Mesendoderm (in vitro differentiated cells): ENCODE measurements around the gene RHOT1.
"Not testable (repeated sequence)": the region's sequence is repeated elsewhere in the genome, so short reads cannot be mapped to it uniquely, and the experiment has no call there.

Experiments used
- DNase-seq: peaks from one replicate; pipeline ENCODE4 v3.0.0; 2013
- H2AK5ac ChIP-seq: 2 replicates; pipeline ENCODE4 v1.6.1; 2013; ENCODE audit warnings: low read length, inconsistent platforms
- H2BK120ac ChIP-seq: 2 replicates; pipeline ENCODE4 v1.6.1; 2013; ENCODE audit warnings: low read depth, mild to moderate bottlenecking, low read length, moderate library complexity, mixed read lengths
- H2BK15ac ChIP-seq: replicated peaks from 2 replicates; pipeline ENCODE4 v1.6.1; 2013; ENCODE audit warnings: low read depth, mild to moderate bottlenecking, moderate library complexity
- H2BK5ac ChIP-seq: 2 replicates; pipeline ENCODE4 v1.6.1; 2013; ENCODE audit warnings: low read length, inconsistent platforms
- H3K18ac ChIP-seq: 2 replicates; pipeline ENCODE4 v1.6.1; 2013; ENCODE audit warnings: mild to moderate bottlenecking, low read length, mixed read lengths
- H3K23ac ChIP-seq: one replicate; pipeline ENCODE4 v1.6.1; 2013; ENCODE audit warnings: low read length
- H3K27ac ChIP-seq: 2 replicates; pipeline ENCODE4 v1.5.1; 2013; ENCODE audit warnings: low read depth, mild to moderate bottlenecking, inconsistent platforms, low read length, moderate library complexity
- H3K27me3 ChIP-seq: 2 replicates; pipeline ENCODE4 v1.6.1; 2013; ENCODE audit warnings: low read length, control low read depth, mild to moderate bottlenecking, inconsistent platforms; ENCODE audit not compliant: insufficient read depth, poor library complexity
- H3K36me3 ChIP-seq: 2 replicates; pipeline ENCODE4 v1.6.1; 2013; ENCODE audit warnings: low read length, inconsistent platforms; ENCODE audit not compliant: control insufficient read depth, insufficient read depth
- H3K4ac ChIP-seq: one replicate; pipeline ENCODE4 v1.6.1; 2013; ENCODE audit warnings: low read depth, mild to moderate bottlenecking, low read length, moderate library complexity
- H3K4me1 ChIP-seq: 2 replicates; pipeline ENCODE4 v1.6.1; 2013; ENCODE audit warnings: low read depth, low read length, inconsistent platforms; ENCODE audit not compliant: control insufficient read depth
- H3K4me2 ChIP-seq: 2 replicates; pipeline ENCODE4 v1.6.1; 2013; ENCODE audit warnings: low read length
- H3K4me3 ChIP-seq: 2 replicates; pipeline ENCODE4 v1.5.1; 2013; ENCODE audit warnings: mild to moderate bottlenecking, low read length
- H3K56ac ChIP-seq: one replicate; pipeline ENCODE4 v1.6.1; 2013; ENCODE audit warnings: low read length
- H3K79me1 ChIP-seq: 2 replicates; pipeline ENCODE4 v1.6.1; 2013; ENCODE audit warnings: low read length, inconsistent platforms
- H3K79me2 ChIP-seq: 2 replicates; pipeline ENCODE4 v1.6.1; 2013; ENCODE audit warnings: mild to moderate bottlenecking, low read length; ENCODE audit not compliant: control insufficient read depth, insufficient read depth
- H3K9ac ChIP-seq: 2 replicates; pipeline ENCODE4 v1.6.1; 2013; ENCODE audit warnings: low read length, inconsistent platforms
- H4K5ac ChIP-seq: one replicate; pipeline ENCODE4 v1.6.1; 2013; ENCODE audit warnings: low read length
- H4K8ac ChIP-seq: one replicate; pipeline ENCODE4 v1.6.1; 2013; ENCODE audit warnings: low read depth, mild to moderate bottlenecking, control low read depth, low read length, moderate library complexity
- WGBS: extraction: QIAGEN DNeasy Blood & Tissue Kit; methylation state at CpG from one replicate; pipeline ENCODE4 v1.1.7; 2013; ENCODE audit warnings: low lambda C conversion rate, missing lambda C conversion rate; ENCODE audit not compliant: insufficient coverage; ENCODE audit errors: extremely low coverage; 5-methylcytosine and 5-hydroxymethylcytosine counted together

The RHOT1 gene

DNA sequence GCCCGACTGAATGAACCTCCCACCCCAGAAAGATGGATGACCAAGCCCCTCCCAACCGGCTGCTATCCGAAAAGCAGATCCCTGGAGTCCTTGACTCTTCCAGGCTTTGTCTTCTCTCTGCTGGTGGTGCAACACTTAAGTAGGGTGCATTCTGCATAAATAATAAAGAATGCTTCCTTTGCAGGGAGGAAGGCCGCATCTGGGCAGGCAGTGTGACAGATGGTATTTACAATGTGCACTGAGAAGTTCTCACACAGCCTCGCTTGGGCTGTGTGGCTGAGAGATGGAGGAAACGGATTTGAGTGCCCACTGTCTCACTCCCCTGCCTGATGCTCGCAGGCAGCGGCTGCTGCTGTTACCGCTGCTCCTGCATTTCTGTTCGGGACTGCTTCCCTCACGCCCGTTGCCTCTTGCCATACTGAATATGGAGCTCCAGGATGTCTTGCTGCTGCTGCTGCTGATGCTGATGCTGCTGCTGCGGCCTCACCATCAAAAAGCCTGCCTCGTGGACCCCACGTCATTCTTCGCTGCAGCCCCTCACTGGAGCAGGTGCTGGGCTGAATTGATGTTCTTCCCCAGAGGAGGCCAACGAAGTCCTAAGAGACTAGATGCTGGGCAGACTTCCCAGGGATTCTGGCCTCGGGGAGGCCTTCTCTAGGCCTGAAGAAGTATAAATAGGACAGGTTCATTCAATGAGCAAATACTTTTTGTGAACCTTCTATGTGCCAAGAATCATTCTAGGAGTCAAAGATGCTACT lies 116.3 kb downstream of the RHOT1 start:
- H3K4ac ChIP-seq = no peak overlapping the region
- H3K36me3 ChIP-seq = no peaks in the 10 kb centered on the region
- DNase-seq = no peak
- H3K56ac ChIP-seq = no peak overlapping the region
- no peak overlapping the region for H2AK5ac ChIP-seq
- H3K79me1 ChIP-seq = no peaks in the 10 kb centered on the region
- no peak overlapping the region for H3K18ac ChIP-seq
- no peaks in the 10 kb centered on the region for H3K79me2 ChIP-seq
- no peak overlapping the region for H4K8ac ChIP-seq
- no peak overlapping the region for H3K4me2 ChIP-seq
- no peaks in the 10 kb centered on the region for H3K27me3 ChIP-seq
- no peak overlapping the region for H2BK15ac ChIP-seq
- no peak overlapping the region for H3K9ac ChIP-seq
- no peak overlapping the region for H3K23ac ChIP-seq
- no peak overlapping the region for H4K5ac ChIP-seq
- H3K27ac ChIP-seq = no peak overlapping the region
- no peak overlapping the region for H2BK120ac ChIP-seq
- no peaks in the 10 kb centered on the region for H3K4me1 ChIP-seq
- H3K4me3 ChIP-seq = no peak overlapping the region
- no CpG with 5 or more reads among the region's 18 CpGs for WGBS
- H2BK5ac ChIP-seq = no peak overlapping the region

DNA sequence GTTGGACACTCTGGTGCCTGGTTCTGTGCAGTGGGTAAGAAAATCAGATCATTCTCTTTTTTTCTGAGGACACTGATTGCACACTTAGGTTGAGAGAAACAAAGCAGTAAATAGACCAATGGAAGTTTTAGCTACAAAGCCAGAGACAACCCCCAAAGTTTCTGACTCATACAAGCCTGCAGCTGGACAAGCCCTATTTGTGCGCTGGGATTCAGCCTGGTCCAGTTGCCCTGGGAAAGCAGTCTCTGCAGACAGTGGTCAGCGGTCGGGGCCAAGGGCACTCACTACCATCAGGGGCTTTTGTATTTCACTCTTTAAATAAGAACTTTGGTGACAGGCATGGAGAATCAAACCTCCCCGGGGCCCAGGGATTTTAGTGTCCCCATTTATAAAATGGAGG lies 117.3 kb downstream of the RHOT1 start:
- Histone ChIP-seq H3K36me3 (no peaks in the 10 kb centered on the region), H3K79me1 (no peaks in the 10 kb centered on the region), H3K56ac (no peak overlapping the region), H3K27ac (no peak overlapping the region), H3K18ac (no peak overlapping the region), H3K4me3 (no peak overlapping the region), H2BK15ac (no peak overlapping the region), H3K9ac (no peak overlapping the region), H2AK5ac (no peak overlapping the region), H3K4ac (no peak overlapping the region), H4K5ac (no peak overlapping the region), H2BK120ac (no peak overlapping the region), H3K4me2 (no peak overlapping the region), H3K23ac (no peak overlapping the region), H4K8ac (no peak overlapping the region), H2BK5ac (no peak overlapping the region), H3K79me2 (no peaks in the 10 kb centered on the region), H3K27me3 (no peaks in the 10 kb centered on the region), H3K4me1 (peaks cover 2% of the 10 kb centered on the region)
- no peak for DNase-seq
- WGBS = no CpG with 5 or more reads among the region's 4 CpGs

DNA sequence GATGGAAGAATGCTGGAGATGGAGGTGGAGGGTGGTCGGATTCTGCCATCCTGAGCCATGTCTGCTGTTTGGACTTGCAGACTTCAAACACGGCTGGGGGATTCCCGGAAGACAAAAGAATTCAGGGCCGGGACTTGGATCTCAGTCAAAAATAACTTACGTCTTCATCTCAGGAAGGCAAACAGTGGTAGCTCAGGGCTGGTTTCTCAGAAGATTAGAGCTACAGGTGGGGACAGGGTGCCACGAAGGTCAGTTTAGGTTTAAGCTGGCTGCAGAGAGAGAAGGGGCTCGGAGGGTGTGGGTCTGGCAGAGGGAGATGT lies 119.1 kb downstream of the RHOT1 start:
- no peak overlapping the region for H3K56ac ChIP-seq
- no CpG with 5 or more reads among the region's 7 CpGs for WGBS
- no peak overlapping the region for H2BK5ac ChIP-seq
- no peaks in the 10 kb centered on the region for H3K27me3 ChIP-seq
- no peak for DNase-seq
- H3K18ac ChIP-seq = no peak overlapping the region
- H3K36me3 ChIP-seq = no peaks in the 10 kb centered on the region
- H3K79me2 ChIP-seq = no peaks in the 10 kb centered on the region
- no peak overlapping the region for H4K8ac ChIP-seq
- H3K27ac ChIP-seq = no peak overlapping the region
- peaks cover 7% of the 10 kb centered on the region for H3K4me1 ChIP-seq
- no peak overlapping the region for H2BK120ac ChIP-seq
- no peaks in the 10 kb centered on the region for H3K79me1 ChIP-seq
- H2AK5ac ChIP-seq = no peak overlapping the region
- no peak overlapping the region for H4K5ac ChIP-seq
- H3K4me3 ChIP-seq = no peak overlapping the region
- no peak overlapping the region for H3K23ac ChIP-seq
- H2BK15ac ChIP-seq = no peak overlapping the region
- no peak overlapping the region for H3K9ac ChIP-seq
- no peak overlapping the region for H3K4me2 ChIP-seq
- H3K4ac ChIP-seq = no peak overlapping the region

DNA sequence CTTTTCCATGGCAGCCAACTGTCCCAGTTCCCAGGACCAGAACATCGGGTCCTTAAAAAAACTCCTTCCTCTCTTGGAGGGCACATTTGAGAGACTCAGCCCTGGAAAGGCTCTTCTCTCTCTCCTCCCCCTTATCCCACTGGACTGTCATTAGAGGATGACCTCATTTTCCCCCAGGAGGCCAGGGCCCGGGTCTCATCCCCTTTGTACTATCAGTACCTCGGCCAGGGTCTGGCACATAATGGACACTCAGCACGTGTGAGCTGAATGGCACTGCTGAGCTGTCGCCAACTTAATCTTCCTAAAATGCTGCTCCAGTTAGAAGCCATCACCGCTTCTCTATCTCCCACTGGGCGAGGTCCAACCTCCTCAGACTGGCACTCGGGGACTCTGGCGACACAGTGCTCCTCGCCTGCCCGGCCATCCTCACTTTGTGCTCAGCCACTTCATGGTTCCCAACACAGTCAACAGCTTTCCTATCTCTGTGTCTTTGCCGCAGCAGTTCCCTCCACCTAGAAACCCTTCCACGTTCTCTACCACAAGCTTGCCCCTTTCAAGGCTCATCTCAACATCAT lies 119.7 kb downstream of the RHOT1 start:
- H3K18ac ChIP-seq = no peak overlapping the region
- no peak overlapping the region for H3K9ac ChIP-seq
- H3K4me3 ChIP-seq = no peak overlapping the region
- no CpG with 5 or more reads among the region's 13 CpGs for whole genome bisulfite sequencing
- no peak overlapping the region for H3K27ac ChIP-seq
- peaks cover 7% of the 10 kb centered on the region for H3K4me1 ChIP-seq
- H2AK5ac ChIP-seq = no peak overlapping the region
- no peaks in the 10 kb centered on the region for H3K79me1 ChIP-seq
- no peak overlapping the region for H4K8ac ChIP-seq
- no peak overlapping the region for H2BK120ac ChIP-seq
- H3K56ac ChIP-seq = no peak overlapping the region
- H3K79me2 ChIP-seq = no peaks in the 10 kb centered on the region
- no peak for DNase-seq
- H2BK15ac ChIP-seq = no peak overlapping the region
- no peak overlapping the region for H3K4ac ChIP-seq
- H3K27me3 ChIP-seq = no peaks in the 10 kb centered on the region
- no peaks in the 10 kb centered on the region for H3K36me3 ChIP-seq
- no peak overlapping the region for H3K23ac ChIP-seq
- no peak overlapping the region for H3K4me2 ChIP-seq
- H4K5ac ChIP-seq = no peak overlapping the region
- H2BK5ac ChIP-seq = no peak overlapping the region

DNA sequence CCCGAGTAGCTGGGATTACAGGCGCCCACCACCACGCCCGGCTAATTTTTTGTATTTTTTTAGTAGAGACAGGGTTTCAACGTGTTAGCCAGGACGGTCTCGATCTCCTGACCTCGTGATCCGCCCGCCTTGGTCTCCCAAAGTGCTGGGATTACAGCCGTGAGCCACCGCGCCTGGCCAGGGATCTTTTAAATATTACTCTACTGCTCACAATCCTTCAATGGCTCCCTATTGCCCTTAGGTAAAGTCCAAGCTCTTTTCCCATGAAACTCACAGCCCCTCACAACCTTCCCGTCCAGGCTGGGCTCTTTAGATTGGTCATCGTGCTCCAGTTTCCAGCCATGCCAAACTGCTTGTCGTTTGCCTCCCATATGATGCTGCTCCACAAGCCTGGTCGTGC lies 121.2 kb downstream of the RHOT1 start:
- not testable (repeated sequence) for H3K4ac ChIP-seq, H3K36me3 ChIP-seq, H3K18ac ChIP-seq, H2AK5ac ChIP-seq, H2BK15ac ChIP-seq, H2BK5ac ChIP-seq, H3K27ac ChIP-seq, H3K4me2 ChIP-seq, H3K79me1 ChIP-seq, H3K79me2 ChIP-seq, H3K56ac ChIP-seq, H2BK120ac ChIP-seq, H4K8ac ChIP-seq, H3K23ac ChIP-seq, DNase-seq, H3K9ac ChIP-seq, H3K27me3 ChIP-seq, H3K4me3 ChIP-seq, H4K5ac ChIP-seq, H3K4me1 ChIP-seq
- no CpG with 5 or more reads among the region's 17 CpGs for WGBS
